Mesenchymal stem cell (in vitro differentiated cells and primary cell): Measurements from ENCODE around the gene PDZRN3.

ENCODE experiments used
- DNase-seq: peaks from one replicate; pipeline ENCODE4 v3.0.0-alpha.2; 2013
- H2AFZ ChIP-seq: one replicate; pipeline ENCODE4 v1.6.1; 2013; ENCODE audit warnings: low read depth, mild to moderate bottlenecking, control low read depth, inconsistent platforms, low read length, moderate library complexity
- H2AK5ac ChIP-seq: 2 replicates; pipeline ENCODE4 v1.6.1; 2013; ENCODE audit warnings: low read length, moderate library complexity, mild to moderate bottlenecking, inconsistent platforms; ENCODE audit not compliant: severe bottlenecking
- H2BK120ac ChIP-seq: one replicate; pipeline ENCODE4 v1.6.1; 2013; ENCODE audit warnings: low read depth, mild to moderate bottlenecking, inconsistent platforms, low read length, moderate library complexity
- H2BK12ac ChIP-seq, 2 experiments: one replicate each; pipeline ENCODE4 v1.6.1; 2013; ENCODE audit warnings: inconsistent platforms in 2 of 2, low read length in 2 of 2, mild to moderate bottlenecking in 2 of 2, moderate library complexity in 2 of 2, control low read depth in 1 of 2
- H2BK15ac ChIP-seq: one replicate; pipeline ENCODE4 v1.6.1; 2013; ENCODE audit warnings: mild to moderate bottlenecking, low read depth, inconsistent platforms; ENCODE audit not compliant: poor library complexity, severe bottlenecking
- H2BK5ac ChIP-seq: 2 replicates; pipeline ENCODE4 v1.6.1; 2013; ENCODE audit warnings: low read depth, mild to moderate bottlenecking, low read length, control low read depth, inconsistent platforms; ENCODE audit not compliant: poor library complexity, severe bottlenecking
- H3K14ac ChIP-seq, 2 experiments: one replicate each; pipeline ENCODE4 v1.6.1; 2013; ENCODE audit warnings: inconsistent platforms in 2 of 2, low read length in 2 of 2, control low read depth in 1 of 2, mild to moderate bottlenecking in 1 of 2, moderate library complexity in 1 of 2
- H3K18ac ChIP-seq, 2 experiments: one replicate each; pipeline ENCODE4 v1.6.1; 2013; ENCODE audit warnings: inconsistent platforms in 2 of 2, low read length in 2 of 2, control low read depth in 1 of 2, low read depth in 1 of 2, mild to moderate bottlenecking in 1 of 2
- H3K23ac ChIP-seq, 2 experiments: one replicate each; pipeline ENCODE4 v1.6.1; 2013; ENCODE audit warnings: inconsistent platforms in 2 of 2, low read length in 2 of 2, mild to moderate bottlenecking in 2 of 2, moderate library complexity in 2 of 2, control low read depth in 1 of 2
- H3K27ac ChIP-seq: 2 replicates; pipeline ENCODE4 v1.5.1; 2013; ENCODE audit warnings: mild to moderate bottlenecking, moderate library complexity, low read length, control low read depth, inconsistent platforms; ENCODE audit not compliant: poor library complexity, severe bottlenecking
- H3K27me3 ChIP-seq, 2 experiments: 2 replicates each; pipeline versions ENCODE4 v1.6.1 to v1.7.0; 2013; ENCODE audit warnings: low read length in 2 of 2, mild to moderate bottlenecking in 2 of 2, moderate library complexity in 2 of 2, control low read depth in 1 of 2, inconsistent platforms in 1 of 2; ENCODE audit not compliant: control insufficient read depth in 1 of 2, insufficient read depth in 1 of 2
- H3K36me3 ChIP-seq, 2 experiments: 2 replicates each; pipeline versions ENCODE4 v1.6.1 to v1.7.0; 2013; ENCODE audit warnings: low read length in 2 of 2, control low read depth in 1 of 2, inconsistent platforms in 1 of 2, low read depth in 1 of 2, mild to moderate bottlenecking in 1 of 2; ENCODE audit not compliant: insufficient read depth in 2 of 2, control insufficient read depth in 1 of 2
- H3K4ac ChIP-seq, 2 experiments: one replicate each; pipeline ENCODE4 v1.6.1; 2013; ENCODE audit warnings: inconsistent platforms in 2 of 2, low read length in 2 of 2, mild to moderate bottlenecking in 2 of 2, moderate library complexity in 2 of 2, control low read depth in 1 of 2, low read depth in 1 of 2
- H3K4me1 ChIP-seq: 2 replicates; pipeline ENCODE4 v1.6.1; 2013; ENCODE audit warnings: low read depth, low read length, control low read depth; ENCODE audit not compliant: control insufficient read depth, insufficient read depth
- H3K4me2 ChIP-seq: 2 replicates; pipeline ENCODE4 v1.6.1; 2013; ENCODE audit warnings: low read length, mild to moderate bottlenecking, inconsistent platforms; ENCODE audit not compliant: poor library complexity, severe bottlenecking
- H3K4me3 ChIP-seq, 2 experiments: 2 replicates each; pipeline versions ENCODE4 v1.5.1 to v1.7.0; 2013; ENCODE audit warnings: low read length in 2 of 2, mild to moderate bottlenecking in 2 of 2, control low read depth in 1 of 2, low read depth in 1 of 2; ENCODE audit not compliant: insufficient read depth in 1 of 2
- H3K79me1 ChIP-seq: replicated peaks from 2 replicates; pipeline ENCODE4 v1.6.1; 2013; ENCODE audit warnings: mild to moderate bottlenecking, control low read depth, low read length, inconsistent platforms; ENCODE audit not compliant: poor library complexity, severe bottlenecking
- H3K9ac ChIP-seq: 2 replicates; pipeline ENCODE4 v1.7.0; 2013; ENCODE audit warnings: mild to moderate bottlenecking, low read length, moderate library complexity
- H3K9me3 ChIP-seq: 2 replicates; pipeline ENCODE4 v1.7.0; 2013; ENCODE audit warnings: mild to moderate bottlenecking, low read length; ENCODE audit not compliant: control insufficient read depth
- H4K8ac ChIP-seq: one replicate; pipeline ENCODE4 v1.6.1; 2013; ENCODE audit warnings: inconsistent platforms, mild to moderate bottlenecking, low read length, moderate library complexity
- H4K91ac ChIP-seq: one replicate; pipeline ENCODE4 v1.6.1; 2013; ENCODE audit warnings: mild to moderate bottlenecking, low read length, inconsistent platforms
- WGBS: methylation state at CpG from one replicate; pipeline ENCODE4 v1.1.7; 2013; ENCODE audit warnings: mixed read lengths; 5-methylcytosine and 5-hydroxymethylcytosine counted together

Gene PDZRN3

DNA sequence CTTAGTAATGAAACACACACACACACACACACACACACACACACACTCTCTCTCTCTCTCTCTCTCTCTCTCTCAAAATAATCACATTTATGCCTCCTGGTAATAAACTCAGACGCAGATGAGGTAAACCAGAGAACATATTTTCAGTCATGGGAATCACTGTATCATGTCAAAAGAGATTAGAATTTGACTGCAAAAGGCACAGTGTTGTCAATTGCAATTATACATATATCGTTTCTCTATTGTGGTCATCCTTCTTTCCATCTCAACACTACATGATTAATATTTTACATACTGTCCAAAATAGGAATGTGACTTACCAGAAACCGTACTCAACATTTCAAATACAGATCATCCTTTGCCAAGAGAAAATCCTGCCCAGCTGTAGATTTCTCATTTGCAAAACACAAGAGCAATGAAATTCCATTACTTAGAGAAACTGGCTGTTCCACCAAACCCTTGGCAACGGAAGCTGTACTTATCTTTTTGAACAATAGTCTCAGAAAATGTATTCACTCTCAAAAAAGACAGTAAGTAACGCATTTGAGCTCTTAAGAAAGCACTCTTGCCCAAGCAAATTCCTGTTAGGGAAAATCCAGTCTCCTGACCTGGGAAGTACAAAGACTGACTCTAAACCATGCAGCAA, 24.3 kb downstream of the PDZRN3 start:
- no peak overlapping the region for H3K14ac ChIP-seq
- no peak overlapping the region for H3K4me2 ChIP-seq
- no peaks in the 10 kb centered on the region for H3K9me3 ChIP-seq
- H2AK5ac ChIP-seq: no peak overlapping the region
- peak overlapping the region; percentile 70 for H3K9ac ChIP-seq
- peak; percentile 68 for DNase-seq
- no peak overlapping the region for H2AFZ ChIP-seq
- no peak overlapping the region for H3K23ac ChIP-seq
- H3K36me3 ChIP-seq: peaks cover 0 to 53% of the 10 kb centered on the region in 2 experiments
- H2BK15ac ChIP-seq: no peak overlapping the region
- H3K18ac ChIP-seq: no peak overlapping the region
- no peak overlapping the region for H3K4ac ChIP-seq
- no peak overlapping the region for H2BK120ac ChIP-seq
- no peaks in the 10 kb centered on the region for H3K27me3 ChIP-seq
- H3K4me3 ChIP-seq: peak overlapping the region in 1 of 2 experiments; percentile 17
- no peak overlapping the region for H3K27ac ChIP-seq
- no peak overlapping the region for H4K91ac ChIP-seq
- no peak overlapping the region for H2BK12ac ChIP-seq
- peaks cover 4% of the 10 kb centered on the region for H3K79me1 ChIP-seq
- WGBS: 73% methylated on average over 4 of the region's 5 CpGs
- H4K8ac ChIP-seq: no peak overlapping the region
- no peak overlapping the region for H2BK5ac ChIP-seq
- peaks cover 4% of the 10 kb centered on the region for H3K4me1 ChIP-seq

DNA sequence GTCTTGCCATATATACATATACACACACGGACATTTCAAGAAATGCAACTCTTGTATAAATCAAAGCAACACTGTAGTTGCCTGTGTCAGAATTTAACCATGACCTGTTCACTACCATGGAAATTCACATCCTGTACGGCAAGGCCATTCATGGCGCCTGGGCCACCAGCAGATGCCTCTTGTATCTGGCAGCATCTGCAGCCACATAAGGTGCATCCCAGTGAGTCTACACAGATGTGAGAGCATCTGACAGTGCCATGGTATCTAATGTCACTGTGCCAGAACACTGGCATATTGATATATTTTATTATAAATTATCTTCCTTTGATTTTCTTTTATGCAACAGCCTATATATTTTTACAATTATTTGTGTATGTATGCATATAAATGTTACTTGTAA, 25.1 kb downstream of the PDZRN3 start:
- H3K9me3 ChIP-seq: no peaks in the 10 kb centered on the region
- no peak overlapping the region for H3K27ac ChIP-seq
- H2BK5ac ChIP-seq: no peak overlapping the region
- peaks cover 0 to 61% of the 10 kb centered on the region in 2 experiments for H3K36me3 ChIP-seq
- peaks cover 3% of the 10 kb centered on the region for H3K4me1 ChIP-seq
- H3K4me3 ChIP-seq: no peak overlapping the region
- H4K8ac ChIP-seq: no peak overlapping the region
- H3K79me1 ChIP-seq: peaks cover 4% of the 10 kb centered on the region
- H3K27me3 ChIP-seq: no peaks in the 10 kb centered on the region
- no peak overlapping the region for H2BK12ac ChIP-seq
- no peak overlapping the region for H2BK15ac ChIP-seq
- WGBS: 95% methylated on average over 3 of the region's 3 CpGs
- H2AK5ac ChIP-seq: no peak overlapping the region
- H3K4me2 ChIP-seq: no peak overlapping the region
- peak overlapping the region; percentile 70 for H3K9ac ChIP-seq
- H3K23ac ChIP-seq: no peak overlapping the region
- H2BK120ac ChIP-seq: no peak overlapping the region
- H4K91ac ChIP-seq: no peak overlapping the region
- no peak overlapping the region for H3K14ac ChIP-seq
- H3K18ac ChIP-seq: peak overlapping the region in 1 of 2 experiments; percentile 71
- no peak for DNase-seq
- no peak overlapping the region for H2AFZ ChIP-seq
- H3K4ac ChIP-seq: no peak overlapping the region

DNA sequence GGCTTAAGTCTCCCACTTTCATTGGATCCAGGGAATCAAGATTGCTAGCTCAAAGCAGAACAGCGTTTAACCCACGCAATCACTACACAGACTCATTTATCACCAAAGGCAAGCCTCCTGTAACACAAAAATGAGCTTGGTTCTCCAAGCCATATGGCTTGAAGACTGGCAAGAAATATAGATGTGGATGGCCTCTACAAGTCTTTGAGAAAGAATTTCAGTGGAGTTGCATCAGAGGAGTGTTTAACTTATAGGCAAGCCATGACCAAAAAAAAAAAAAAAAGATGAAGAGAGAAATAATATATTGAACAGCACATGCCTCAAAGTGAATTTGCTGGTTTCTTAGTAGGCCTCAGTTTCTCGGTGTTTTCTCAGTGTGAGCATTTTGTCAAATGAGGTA, 27.3 kb downstream of the PDZRN3 start:
- Histone ChIP-seq H2BK12ac (no peak overlapping the region), H3K4me3 (no peak overlapping the region), H2AFZ (no peak overlapping the region), H3K4me1 (peaks cover 3% of the 10 kb centered on the region), H3K36me3 (peaks cover 0 to 75% of the 10 kb centered on the region in 2 experiments), H3K27me3 (no peaks in the 10 kb centered on the region), H3K23ac (no peak overlapping the region), H3K4me2 (no peak overlapping the region), H2BK15ac (no peak overlapping the region), H3K79me1 (peaks cover 4% of the 10 kb centered on the region), H2AK5ac (no peak overlapping the region), H3K9ac (no peak overlapping the region), H3K9me3 (no peaks in the 10 kb centered on the region), H3K4ac (peak overlapping the region in 1 of 2 experiments; percentile 37), H4K91ac (no peak overlapping the region), H4K8ac (no peak overlapping the region), H3K27ac (no peak overlapping the region), H2BK5ac (no peak overlapping the region), H3K14ac (no peak overlapping the region), H3K18ac (no peak overlapping the region), H2BK120ac (no peak overlapping the region)
- WGBS: 96% methylated on average over 3 of the region's 3 CpGs
- no peak for DNase-seq

DNA sequence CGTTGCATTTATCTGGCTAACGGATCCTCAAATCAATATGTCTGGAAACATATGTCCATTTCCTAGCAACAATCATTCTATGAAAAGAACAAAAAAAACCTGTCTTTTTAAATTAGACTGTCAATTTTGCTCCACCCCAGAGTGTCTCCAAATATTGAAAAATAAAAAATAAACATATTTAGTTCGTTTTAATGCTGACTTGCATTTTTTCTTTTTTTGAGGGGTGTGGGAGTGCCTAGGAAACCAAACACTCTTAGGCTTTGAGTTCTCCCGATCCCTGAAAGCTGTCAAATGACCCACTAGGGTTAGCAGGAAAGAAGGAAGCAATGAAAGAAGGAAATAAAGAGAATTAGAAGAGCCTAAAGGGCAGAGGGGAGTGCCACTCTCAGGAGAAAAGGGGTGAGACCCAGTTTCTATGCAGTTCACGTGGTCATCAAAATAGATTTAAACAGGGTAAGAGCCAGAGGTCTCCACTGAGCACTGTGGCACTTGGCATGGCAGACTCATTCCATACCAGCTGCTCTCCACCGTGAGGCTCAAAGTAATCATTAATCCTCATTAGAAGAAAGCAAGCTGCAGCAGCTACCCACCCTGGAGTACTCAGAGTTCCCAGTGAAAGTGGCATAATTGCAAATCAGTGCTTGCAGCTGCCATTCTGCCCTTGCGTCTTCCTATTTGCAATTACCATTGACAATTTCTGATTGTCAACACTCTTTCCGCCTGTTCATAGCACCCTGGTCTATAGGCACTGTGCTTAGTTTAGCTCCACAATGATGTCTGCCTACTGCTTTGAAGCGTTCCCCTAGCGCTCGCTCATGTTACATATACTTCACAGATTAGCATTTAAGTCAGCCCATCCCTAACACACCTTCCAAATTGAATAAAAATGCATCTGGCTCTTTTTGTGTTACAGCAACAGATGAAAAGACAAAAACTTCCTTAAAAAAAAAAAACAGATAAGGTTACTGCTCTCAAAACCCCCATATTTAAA, 32.3 kb downstream of the PDZRN3 start:
- Histone ChIP-seq H3K9ac (no peak overlapping the region), H3K4me3 (no peak overlapping the region), H2BK12ac (no peak overlapping the region), H3K79me1 (no peaks in the 10 kb centered on the region), H3K27ac (no peak overlapping the region), H4K8ac (no peak overlapping the region), H2AFZ (no peak overlapping the region), H3K27me3 (no peaks in the 10 kb centered on the region), H3K4me1 (peaks cover 3% of the 10 kb centered on the region), H3K36me3 (peaks cover 0 to 67% of the 10 kb centered on the region in 2 experiments), H2AK5ac (no peak overlapping the region), H3K4ac (no peak overlapping the region), H2BK5ac (no peak overlapping the region), H3K4me2 (no peak overlapping the region), H3K14ac (no peak overlapping the region), H3K23ac (no peak overlapping the region), H2BK120ac (no peak overlapping the region), H3K9me3 (no peaks in the 10 kb centered on the region), H3K18ac (no peak overlapping the region), H2BK15ac (no peak overlapping the region), H4K91ac (no peak overlapping the region)
- WGBS: 92% methylated on average over 11 of the region's 11 CpGs
- no peak for DNase-seq
